IPS-15b (cell line): Measurements from ENCODE around the gene DLK2.
"Not testable (repeated sequence)": the region's sequence is repeated elsewhere in the genome, so short reads cannot be mapped to it uniquely, and the experiment has no call there.

ENCODE experiments used
- H3K27me3 ChIP-seq: one replicate; pipeline ENCODE4 v1.6.1; 2013; ENCODE audit warnings: low read length; ENCODE audit not compliant: control insufficient read depth, insufficient read depth
- H3K36me3 ChIP-seq: one replicate; pipeline ENCODE4 v1.6.1; 2013; ENCODE audit warnings: low read length; ENCODE audit not compliant: control insufficient read depth, insufficient read depth
- H3K4me1 ChIP-seq: one replicate; pipeline ENCODE4 v1.6.1; 2013; ENCODE audit warnings: mild to moderate bottlenecking, low read length; ENCODE audit not compliant: control insufficient read depth, insufficient read depth
- H3K4me3 ChIP-seq: one replicate; pipeline ENCODE4 v1.5.1; 2013; ENCODE audit warnings: low read depth, low read length
- H3K9ac ChIP-seq: one replicate; pipeline ENCODE4 v1.6.1; 2013; ENCODE audit warnings: low read depth, mild to moderate bottlenecking, low read length
- H3K9me3 ChIP-seq: one replicate; pipeline ENCODE4 v1.6.1; 2013; ENCODE audit warnings: mild to moderate bottlenecking, low read length; ENCODE audit not compliant: control insufficient read depth, insufficient read depth

Gene DLK2, protein sequence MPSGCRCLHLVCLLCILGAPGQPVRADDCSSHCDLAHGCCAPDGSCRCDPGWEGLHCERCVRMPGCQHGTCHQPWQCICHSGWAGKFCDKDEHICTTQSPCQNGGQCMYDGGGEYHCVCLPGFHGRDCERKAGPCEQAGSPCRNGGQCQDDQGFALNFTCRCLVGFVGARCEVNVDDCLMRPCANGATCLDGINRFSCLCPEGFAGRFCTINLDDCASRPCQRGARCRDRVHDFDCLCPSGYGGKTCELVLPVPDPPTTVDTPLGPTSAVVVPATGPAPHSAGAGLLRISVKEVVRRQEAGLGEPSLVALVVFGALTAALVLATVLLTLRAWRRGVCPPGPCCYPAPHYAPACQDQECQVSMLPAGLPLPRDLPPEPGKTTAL

DNA sequence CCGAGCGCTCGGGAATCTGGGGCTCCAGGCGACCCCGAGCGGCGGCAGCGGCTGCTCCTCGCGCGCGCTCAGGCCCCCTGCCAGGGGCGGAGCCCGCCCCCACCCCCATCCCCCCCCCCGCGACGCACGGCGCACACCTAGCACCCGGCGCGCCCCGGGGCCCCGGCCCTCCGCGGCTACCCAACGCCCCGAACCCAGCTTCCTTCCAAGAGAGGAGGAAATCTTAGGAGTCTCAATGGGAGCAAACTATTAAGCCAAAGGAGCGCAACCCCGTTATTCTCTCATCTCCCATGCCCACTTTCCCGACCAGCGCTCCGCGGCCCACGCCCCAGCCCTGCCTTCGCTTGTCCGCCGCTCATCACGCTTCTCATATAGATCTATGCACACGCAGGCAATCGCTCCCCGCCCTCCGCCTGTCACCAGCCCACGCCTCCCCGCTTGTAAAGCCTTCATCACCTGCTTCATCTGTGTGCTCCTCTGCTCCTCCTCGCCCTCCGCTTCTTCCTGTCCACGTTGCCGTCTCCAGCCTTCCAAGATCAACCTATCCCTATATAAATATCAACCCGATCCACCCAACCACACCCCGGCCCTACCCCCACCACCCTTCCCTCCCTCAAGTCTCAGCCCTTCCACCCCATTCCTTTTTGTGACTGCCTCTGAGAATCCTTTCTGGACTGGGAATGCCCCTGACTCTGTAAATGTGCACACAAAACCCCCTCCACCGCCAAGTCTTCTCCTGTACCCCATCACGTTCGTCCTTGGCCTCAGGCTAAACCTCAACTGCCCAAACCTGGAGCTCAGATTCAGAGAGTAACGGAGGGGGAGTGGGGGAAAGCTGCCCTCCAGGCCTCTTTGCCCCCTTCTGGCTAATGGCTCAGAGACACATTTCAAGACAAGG, at the start of gene DLK2:
Gene DLK2 (minus strand): TSS at position 18 of the 898 bp plus-strand sequence. CDS start 723 bp downstream, outside the sequence.
- Histone ChIP-seq H3K9ac (no peak within 1 kb of the TSS), H3K36me3 (peaks cover 3% of the 10 kb centered on the region), H3K4me1 (peaks cover 2% of the 10 kb centered on the region), H3K27me3 (peaks cover 14% of the 10 kb centered on the region), H3K9me3 (no peaks in the 10 kb centered on the region), H3K4me3 (peak within 1 kb of the TSS; percentile 74)

DNA sequence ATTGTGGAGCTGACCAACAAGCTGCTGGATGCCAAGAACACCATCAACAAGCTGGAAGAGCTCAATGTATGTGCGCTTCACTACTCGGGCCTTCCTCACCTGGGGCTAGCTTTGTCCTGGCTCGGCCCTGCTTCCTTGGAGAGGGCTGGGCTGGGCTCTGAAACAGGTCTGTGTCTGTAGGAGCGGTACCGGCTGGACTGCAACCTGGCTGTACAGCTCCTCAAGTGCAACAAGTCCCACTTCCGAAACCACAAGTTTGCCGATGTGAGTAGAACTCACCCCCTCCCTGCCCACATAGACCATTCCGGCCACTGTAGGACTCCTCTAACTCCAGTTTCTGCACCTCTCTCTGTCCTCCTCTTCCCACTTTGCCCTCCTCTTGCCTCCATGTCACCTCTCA, 48.1 kb upstream of the DLK2 start:
- Histone ChIP-seq H3K27me3 (peaks cover 10% of the 10 kb centered on the region), H3K9me3 (no peaks in the 10 kb centered on the region), H3K36me3 (peaks cover 62% of the 10 kb centered on the region), H3K4me1 (no peaks in the 10 kb centered on the region), H3K4me3 (no peak overlapping the region), H3K9ac (no peak overlapping the region)

DNA sequence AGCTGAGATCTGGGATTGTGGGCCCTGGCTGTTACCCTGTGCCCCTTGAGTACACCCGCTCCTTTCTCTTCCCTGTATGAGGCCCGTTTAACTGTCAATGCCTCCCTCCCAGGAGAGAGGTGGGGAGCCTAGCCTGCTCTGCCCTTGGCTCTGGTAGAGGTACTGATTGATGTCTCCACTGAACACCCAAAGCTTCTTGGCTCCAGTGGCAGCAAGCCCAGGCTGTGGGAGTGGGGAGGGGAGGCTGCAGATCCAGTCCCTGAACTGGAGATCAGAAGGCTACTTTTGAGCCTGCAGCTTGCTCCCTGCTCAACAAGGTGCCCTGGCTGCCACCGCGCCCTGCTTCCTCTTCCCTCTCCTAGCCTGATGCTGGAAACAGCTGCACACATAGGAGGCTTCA, 47.3 kb upstream of the DLK2 start:
- no peak overlapping the region for H3K4me3 ChIP-seq
- no peak overlapping the region for H3K9ac ChIP-seq
- no peaks in the 10 kb centered on the region for H3K9me3 ChIP-seq
- peaks cover 68% of the 10 kb centered on the region for H3K36me3 ChIP-seq
- H3K4me1 ChIP-seq = no peaks in the 10 kb centered on the region
- peaks cover 3% of the 10 kb centered on the region for H3K27me3 ChIP-seq

DNA sequence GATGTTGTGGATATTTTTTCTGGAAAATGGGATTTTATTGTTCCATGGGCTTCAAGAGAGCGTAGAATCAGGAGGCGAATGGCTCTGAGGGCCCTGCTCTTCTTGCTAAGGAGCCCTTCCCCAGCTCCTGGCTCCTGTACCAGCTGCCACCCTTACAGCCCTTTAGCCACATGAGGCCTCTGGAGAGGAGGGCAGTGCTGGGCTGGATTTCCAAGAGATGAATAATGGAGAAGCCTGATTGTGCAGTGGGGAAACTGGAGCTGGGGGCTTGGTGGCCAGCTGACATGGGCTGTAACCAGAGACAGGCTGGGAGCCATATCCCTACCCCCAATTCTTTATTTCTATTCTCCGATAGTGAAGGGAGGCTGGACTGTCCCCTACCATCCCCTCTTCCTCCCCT, 45.6 kb upstream of the DLK2 start:
- H3K4me3 ChIP-seq = no peak overlapping the region
- H3K27me3 ChIP-seq = no peaks in the 10 kb centered on the region
- H3K36me3 ChIP-seq = peaks cover 71% of the 10 kb centered on the region
- H3K9ac ChIP-seq = no peak overlapping the region
- peaks cover 3% of the 10 kb centered on the region for H3K4me1 ChIP-seq
- H3K9me3 ChIP-seq = no peaks in the 10 kb centered on the region

DNA sequence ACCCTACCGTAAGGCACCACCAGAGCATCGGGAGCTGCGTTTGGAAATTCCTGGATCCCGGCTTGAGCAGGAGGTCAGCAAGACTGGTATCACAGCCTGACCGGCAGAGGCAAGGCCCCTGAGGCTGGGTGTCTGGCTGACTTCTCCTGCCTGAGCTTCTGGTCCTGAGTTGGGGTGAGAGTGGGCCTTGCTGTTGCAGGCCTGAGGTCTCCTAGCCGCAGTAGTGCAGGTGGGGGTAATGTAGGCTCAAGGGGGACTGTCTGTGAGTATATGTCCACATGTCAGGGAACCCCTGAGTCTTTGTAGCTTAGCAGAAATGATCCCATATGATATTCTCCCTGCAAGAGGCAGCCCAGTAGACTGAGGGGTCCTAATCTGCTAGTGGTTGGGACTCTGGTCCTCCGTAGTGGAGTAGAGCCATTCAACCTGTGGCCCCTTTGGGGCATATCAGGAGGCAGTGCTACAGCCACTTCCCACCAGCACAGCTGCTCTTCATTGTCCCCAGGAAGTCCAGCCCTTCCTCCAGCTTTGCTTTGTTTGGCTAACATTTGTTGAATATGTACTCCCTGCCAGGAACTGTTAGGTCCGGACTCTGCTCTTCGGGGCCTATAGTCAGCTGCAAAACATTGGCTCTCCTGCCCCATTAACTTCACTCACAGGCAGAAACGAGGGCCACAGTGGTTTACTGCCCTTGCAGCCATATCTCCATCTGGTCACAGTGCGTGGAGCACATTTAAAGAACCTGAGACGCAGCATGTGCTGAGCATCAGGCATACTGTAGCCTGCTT, 43.9 kb upstream of the DLK2 start:
- Histone ChIP-seq H3K36me3 (peaks cover 57% of the 10 kb centered on the region), H3K9ac (no peak overlapping the region)

DNA sequence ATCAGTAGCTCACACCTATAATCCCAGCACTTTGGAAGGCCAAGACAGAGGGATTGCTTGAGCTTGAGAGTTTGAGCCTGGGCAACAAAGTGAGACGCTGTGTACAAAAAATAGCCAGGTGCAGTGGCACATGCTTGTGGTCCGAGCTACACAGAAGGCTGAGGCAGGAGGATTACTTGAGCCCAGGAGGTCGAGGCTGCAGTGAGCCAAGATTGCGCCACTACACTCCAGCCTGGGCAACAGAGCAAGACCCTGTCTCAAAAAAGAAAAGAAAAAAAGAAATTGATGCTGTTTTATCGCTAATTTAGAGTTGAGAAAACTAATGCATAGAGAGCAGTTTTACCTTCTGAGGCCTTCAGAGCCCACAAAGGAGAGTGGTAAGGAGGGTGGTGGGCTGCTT, 42.9 kb upstream of the DLK2 start:
- H3K4me1 ChIP-seq, H3K9me3 ChIP-seq, H3K27me3 ChIP-seq, H3K4me3 ChIP-seq, H3K9ac ChIP-seq: not testable (repeated sequence)
- peaks cover 48% of the 10 kb centered on the region for H3K36me3 ChIP-seq

More for the DNA sequence above, 43.9 kb upstream of the DLK2 start:
- Histone ChIP-seq H3K4me3 (no peak overlapping the region), H3K27me3 (no peaks in the 10 kb centered on the region), H3K9me3 (no peaks in the 10 kb centered on the region), H3K4me1 (peaks cover 3% of the 10 kb centered on the region)

DNA sequence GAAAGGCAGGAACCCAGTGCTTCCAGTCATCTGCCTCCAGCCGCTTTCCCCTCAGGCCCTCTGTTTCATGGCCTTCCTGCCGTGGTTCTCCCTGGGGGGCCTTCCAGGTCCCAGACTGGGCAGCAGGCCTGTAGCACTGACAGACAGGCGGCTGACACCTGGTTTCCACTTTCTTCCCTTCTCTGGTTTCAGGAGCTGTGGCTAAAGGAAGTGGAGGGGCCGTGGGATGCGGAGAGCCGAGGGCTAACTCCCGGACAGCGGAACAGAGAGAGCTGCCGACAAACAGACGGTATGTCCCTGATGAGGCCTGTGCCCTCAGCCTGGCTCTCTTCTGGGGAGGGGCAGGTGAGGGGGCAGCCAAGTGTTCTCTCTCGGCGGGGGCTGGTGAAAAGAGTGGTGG, 42.3 kb upstream of the DLK2 start:
- H3K4me3 ChIP-seq = no peak overlapping the region
- H3K36me3 ChIP-seq = peaks cover 42% of the 10 kb centered on the region

DNA sequence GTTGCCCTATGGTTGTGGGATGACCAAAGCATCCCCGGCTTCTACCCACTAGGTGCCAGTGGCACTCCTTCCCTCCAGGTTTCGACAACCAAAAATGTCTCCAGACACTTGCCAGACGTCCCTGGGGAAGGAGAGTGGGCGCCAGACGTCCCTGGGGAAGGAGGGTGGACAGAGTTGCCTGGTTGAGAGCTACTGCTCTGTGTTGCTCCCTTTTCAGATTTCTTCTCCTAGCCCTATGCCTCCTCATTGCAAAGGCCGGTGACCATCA, 41.7 kb upstream of the DLK2 start:
- H3K4me1 ChIP-seq = peaks cover 3% of the 10 kb centered on the region
- H3K27me3 ChIP-seq = no peaks in the 10 kb centered on the region
- H3K4me3 ChIP-seq = no peak overlapping the region
- H3K9me3 ChIP-seq = no peaks in the 10 kb centered on the region
- no peak overlapping the region for H3K9ac ChIP-seq
- H3K36me3 ChIP-seq = peaks cover 36% of the 10 kb centered on the region

More for the DNA sequence above, 42.3 kb upstream of the DLK2 start:
- H3K4me1 ChIP-seq = peaks cover 3% of the 10 kb centered on the region
- H3K9me3 ChIP-seq = no peaks in the 10 kb centered on the region
- H3K9ac ChIP-seq = no peak overlapping the region
- H3K27me3 ChIP-seq = no peaks in the 10 kb centered on the region

DNA sequence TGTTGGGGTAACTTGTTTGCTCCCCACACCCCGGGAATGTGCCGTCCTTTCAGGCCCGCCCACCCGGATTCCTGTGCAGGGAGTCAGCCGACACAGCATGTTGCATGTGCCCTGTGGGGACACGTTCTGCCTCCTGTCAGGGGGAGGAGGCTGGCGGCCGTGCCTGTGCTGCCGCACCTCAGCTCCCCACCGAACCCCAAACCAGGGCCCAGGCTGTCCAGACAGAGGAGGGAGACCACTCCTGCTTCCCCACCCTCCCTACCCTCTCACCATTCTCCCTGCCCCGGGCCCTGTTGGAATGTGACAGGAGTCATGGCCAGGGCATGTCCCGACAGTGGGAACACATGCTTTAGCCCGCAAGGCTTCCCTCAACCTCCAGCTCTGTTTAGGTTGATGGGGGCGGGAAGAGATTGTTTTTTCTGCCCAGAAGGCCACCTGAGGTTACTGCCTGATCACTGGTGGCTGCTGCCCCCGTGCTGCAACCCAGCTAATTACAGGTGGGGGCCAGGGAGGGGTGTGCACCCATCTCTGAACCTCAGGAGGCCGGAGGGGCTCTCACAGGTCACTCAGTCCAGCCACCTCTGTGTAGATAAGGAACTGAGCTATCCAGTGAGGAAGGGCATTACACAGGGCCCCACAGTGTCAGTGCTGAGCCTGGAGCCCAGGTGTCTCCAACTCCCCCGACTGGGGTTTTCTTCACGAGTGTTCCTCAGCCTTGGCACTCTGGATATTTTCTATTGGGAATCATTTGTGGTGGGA, 41.2 kb upstream of the DLK2 start:
- no peak overlapping the region for H3K4me3 ChIP-seq
- H3K9me3 ChIP-seq = no peaks in the 10 kb centered on the region
- peaks cover 34% of the 10 kb centered on the region for H3K36me3 ChIP-seq
- no peak overlapping the region for H3K9ac ChIP-seq
- peaks cover 3% of the 10 kb centered on the region for H3K4me1 ChIP-seq
- no peaks in the 10 kb centered on the region for H3K27me3 ChIP-seq

DNA sequence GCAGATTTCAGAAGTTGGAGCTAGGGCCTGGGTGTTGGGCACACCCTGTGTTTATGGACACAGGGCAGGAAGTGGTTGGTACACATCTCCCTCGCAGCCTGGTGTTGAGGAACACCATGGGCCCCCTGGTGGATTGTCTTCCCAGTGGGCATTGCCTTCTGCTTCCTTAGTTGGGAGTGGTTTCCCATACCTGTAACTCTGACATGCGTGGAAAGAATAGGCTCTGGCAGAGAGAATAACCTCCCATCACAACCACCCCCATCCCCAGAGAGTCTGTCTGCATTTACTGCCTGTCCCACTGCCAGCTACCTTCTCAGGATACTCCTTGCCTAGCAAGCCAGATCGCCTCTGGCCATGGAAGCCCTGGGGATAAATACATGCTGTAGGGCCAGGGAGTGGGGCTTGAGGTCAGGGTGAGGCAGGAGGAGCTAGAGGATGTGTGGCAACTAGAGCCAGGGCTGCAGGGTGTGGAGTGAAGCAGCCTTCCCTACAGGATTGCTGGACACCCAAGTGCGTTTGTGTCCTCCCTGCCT, 40.1 kb upstream of the DLK2 start:
- H3K4me3 ChIP-seq = no peak overlapping the region
- no peaks in the 10 kb centered on the region for H3K9me3 ChIP-seq
- H3K9ac ChIP-seq = peak overlapping the region; percentile 9
- H3K36me3 ChIP-seq = peaks cover 28% of the 10 kb centered on the region
- H3K4me1 ChIP-seq = peaks cover 3% of the 10 kb centered on the region
- no peaks in the 10 kb centered on the region for H3K27me3 ChIP-seq

DNA sequence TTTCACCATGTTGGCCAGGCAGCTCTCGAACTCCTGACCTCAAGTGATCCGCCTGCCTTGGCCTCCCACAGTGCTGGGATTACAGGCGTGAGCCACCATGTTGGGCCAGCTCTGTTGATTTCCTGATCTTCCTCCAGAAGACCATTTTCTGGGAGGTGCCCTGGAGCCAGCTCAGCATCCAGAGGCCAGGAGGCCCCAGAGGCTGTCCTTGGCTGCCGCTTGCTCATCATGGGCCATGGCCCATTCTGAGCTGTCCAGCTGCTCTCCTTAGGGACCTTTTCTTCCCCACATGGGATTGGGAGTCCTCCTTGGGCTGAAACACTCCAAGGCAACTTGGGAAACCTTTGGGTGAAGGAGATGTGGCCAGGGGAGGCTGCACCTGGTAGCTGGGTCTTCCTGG, 39.4 kb upstream of the DLK2 start:
- no peaks in the 10 kb centered on the region for H3K9me3 ChIP-seq
- H3K27me3 ChIP-seq = no peaks in the 10 kb centered on the region
- H3K9ac ChIP-seq = no peak overlapping the region
- H3K36me3 ChIP-seq = peaks cover 23% of the 10 kb centered on the region
- H3K4me1 ChIP-seq = peaks cover 3% of the 10 kb centered on the region
- no peak overlapping the region for H3K4me3 ChIP-seq
